ENCODE results near the gene ATG3. TPM values are rescaled to one million over a fixed set of nuclear protein-coding genes. Genes with fewer than 3 reads are reported as not detected.
A peak's percentile ranks its signal among the peaks of the same experiment; 100 is the strongest.
"Not testable (repeated sequence)": the region's sequence is repeated elsewhere in the genome, so short reads cannot be mapped to it uniquely, and the experiment has no call there.

ATG3 gene
- total RNA-seq, 1 donor from 2014 or later = 84.6 TPM

DNA sequence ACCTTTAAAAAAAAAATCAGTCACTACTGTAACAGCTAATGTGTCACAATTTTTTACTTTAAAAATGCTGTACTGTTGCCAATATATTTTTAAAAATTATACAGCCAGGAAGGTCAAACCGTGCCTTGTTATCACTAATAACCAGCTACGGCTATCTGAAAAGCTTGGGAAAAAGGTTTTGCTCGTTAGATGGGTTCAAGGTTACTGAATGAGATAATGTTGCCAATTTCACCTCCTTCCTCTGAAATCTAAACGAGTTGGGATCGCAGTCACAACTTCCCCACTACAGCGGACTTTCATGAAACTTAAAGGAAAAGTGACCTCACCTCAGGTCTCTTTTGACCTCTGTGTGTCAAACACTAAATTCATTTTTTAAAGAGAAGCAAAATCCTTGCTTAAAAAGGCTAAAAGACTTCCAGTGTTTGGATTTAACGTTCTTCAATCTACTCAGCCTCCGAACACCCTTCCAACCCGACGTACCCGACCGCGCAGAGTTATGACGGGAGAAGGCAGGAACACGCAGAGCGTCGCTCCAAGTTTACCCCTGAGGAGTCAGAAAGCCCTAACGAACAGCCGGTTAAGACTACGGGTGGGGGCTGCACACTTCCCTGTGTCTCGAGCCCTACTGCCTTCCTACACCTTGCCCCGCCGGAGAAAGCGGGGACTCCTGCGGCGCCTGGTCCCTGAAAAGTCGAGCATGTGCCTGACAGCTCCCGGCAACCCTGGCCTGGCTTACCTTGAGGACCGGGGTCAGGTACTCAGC, 860 bp downstream of the ATG3 start:
- peak; percentile 93 for DNase-seq

DNA sequence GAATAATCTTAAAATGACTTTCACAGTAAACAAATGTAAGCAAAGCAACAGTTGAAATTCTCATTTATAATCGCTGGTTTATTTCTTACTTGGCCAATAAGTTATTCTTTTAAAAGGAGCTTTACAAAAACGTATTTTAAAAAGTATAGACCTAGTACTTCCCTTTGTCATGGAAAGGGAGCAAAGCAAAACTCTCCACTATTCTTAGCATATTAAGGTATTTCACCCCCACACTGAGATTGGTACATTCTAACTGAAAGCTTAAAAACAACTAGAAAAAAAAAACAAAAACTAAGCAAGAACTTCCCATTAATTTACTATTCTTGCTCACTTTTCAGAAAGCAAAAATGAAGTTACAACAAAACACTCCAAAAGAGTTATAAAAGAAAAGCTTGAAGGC, 1.5 kb downstream of the ATG3 start:
- no peak for DNase-seq

DNA sequence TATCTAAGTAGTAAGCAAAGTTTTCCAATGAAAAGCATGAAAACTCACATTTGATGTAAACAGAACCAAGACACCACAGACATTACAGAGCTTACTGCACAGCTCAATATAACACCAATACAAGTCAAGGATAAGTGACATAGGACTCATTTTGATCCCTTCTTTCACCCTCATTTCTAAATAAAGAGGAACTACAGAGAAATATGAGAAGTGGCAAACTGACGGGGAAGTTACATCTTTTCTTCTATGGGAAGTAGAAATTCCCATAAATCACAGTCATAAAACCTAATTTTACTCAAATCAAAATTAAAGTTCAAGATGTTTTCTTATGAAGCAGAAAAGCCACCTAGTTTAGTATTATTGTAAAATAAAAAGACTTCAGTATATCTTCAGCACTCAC, 3.8 kb downstream of the ATG3 start:
- DNase-seq = no peak

DNA sequence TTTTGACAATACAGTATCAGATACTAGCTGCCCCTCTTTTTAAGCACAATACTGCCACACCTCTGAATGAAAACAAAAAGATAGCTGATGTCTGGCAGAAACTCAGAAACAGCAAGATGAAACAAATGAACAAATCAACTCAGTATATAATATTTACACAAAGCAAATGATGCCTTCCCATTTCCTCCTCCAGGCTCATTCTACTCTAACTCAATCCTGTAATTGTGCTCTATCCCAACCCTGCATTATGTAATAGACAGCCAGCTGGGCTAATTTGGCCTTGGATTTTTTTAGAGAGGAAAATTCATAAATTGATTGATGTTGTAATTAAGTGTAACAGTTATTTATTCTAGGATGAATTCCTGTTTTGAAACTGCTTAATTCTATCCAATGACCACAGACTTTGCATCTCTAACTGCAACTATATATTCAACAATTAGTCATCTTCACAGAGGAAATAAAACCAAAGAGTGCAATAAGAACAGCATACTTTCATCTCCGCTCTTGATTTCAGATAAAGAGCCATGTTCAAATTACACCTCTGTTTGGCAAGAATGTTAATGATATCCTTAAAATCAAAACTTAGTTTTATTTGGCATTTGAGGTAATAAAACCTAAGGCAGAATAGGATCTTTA, 6.1 kb downstream of the ATG3 start:
- peak; percentile 28 for DNase-seq

DNA sequence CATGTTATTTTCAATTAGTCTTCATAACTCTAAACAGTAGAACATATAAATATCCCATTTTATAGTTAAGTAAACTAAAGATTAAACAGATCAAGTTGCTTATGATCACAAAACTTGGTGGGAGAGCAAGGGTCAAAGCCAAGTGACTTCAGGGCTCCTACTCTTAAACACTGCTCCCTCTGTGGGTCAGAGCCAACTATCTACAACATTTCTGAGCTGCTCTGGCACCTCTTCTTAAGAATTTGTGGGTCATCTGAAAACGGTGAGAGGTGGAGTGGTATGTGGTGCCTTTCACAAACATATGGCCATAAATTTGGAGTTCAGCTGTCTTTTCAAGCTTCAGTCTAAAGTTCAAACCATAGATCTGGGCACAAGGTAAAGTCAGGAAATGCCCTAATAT, 10.9 kb downstream of the ATG3 start:
- no peak for DNase-seq

DNA sequence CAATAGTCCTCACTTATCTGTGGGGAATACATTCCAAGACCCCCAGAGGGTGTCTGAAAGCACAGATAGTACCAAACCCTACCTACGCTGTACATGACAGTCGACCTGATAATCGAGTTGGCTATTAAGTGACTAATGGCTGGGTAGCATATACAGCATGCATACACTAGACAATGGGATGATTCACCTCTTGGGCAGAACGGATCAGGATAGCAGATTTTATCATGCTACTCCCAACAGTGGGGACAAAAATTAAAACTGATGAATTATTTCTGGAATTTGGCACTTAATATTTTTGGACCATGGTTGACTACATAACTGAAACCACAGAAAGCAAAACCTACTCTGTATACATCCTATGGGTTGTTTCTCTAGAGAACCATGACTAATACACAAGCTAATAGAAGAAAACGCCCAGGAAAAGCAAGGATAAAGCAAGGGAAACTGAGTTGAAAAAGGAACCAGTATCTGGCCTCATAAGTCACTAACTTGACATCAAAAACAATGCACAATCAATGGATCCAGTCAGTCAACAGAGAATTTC, 15.5 kb downstream of the ATG3 start:
- peak; percentile 61 for DNase-seq

DNA sequence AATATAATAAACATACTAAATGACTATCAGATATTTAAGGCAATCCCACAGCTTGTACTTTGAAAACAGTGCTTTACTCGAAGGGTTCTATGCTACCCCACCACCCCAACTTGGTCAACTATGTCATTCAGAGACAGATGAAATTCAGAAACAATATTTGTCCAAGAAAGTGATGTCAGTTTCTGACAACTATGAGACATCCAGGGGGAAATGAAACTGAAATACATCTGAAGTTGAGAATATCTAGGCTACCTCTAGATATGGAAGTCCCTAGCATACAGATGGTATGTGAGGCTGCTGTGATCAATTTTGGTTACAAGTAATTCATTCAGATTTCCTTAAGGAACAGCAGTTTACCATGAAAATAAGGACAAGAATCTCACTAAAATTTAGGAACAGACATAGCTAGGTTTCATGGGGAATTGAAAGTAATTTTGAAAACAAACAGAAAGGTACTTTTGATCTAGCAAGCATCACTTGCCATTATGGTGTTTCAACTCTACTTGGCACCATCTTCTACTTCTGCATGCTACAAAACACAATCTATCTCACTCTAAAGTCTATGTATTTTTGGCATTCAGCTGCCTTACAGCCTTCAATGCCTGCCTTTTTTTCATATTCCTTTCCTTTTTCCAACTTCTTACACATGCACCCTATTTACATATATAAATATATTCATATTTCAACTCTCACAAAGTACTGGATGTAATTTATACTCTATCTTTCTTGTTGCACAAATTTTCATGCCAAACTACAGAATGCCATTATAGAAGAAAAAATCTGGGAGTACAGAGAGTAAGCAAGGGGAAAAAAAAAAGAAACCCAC, 21.7 kb downstream of the ATG3 start:
- no peak for DNase-seq

DNA sequence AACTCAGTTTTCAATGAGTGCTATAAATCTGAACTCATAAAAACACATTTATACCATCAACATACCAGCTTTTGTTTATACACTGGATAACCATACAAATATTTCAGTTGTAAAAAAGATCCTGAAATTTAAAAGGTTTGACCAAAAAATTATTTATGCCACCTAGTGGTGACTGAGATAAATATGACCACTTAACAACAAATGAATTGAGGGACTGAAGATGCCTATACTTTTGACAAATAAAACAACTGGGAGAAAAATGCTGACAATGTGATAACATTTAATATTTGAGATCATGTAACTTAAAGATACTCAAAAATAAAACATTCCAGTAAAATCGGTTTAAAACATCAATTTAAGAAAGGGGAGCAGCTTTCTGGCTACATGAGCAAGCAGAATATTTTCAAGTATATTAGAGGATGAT, 30.4 kb downstream of the ATG3 start:
- DNase-seq = peak; percentile 66

DNA sequence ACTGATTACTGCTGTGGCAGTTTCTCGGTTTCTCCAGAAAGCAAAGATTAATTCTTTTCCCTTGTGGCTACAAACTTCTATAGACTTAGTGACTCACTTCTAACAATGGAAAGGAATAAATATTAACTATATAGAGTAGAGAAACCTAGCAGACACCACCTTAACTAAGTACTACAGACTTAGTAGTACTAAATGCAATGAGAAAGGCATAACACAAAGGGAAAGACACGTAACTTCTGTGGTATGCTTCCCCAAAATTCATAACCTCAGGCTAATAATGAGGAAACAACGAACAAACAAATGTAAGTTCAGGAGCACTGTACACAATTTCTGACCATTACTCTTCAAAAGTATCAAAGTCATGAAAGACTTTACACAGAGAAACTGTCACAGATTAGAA, 31.2 kb downstream of the ATG3 start:
- DNase-seq = no peak

DNA sequence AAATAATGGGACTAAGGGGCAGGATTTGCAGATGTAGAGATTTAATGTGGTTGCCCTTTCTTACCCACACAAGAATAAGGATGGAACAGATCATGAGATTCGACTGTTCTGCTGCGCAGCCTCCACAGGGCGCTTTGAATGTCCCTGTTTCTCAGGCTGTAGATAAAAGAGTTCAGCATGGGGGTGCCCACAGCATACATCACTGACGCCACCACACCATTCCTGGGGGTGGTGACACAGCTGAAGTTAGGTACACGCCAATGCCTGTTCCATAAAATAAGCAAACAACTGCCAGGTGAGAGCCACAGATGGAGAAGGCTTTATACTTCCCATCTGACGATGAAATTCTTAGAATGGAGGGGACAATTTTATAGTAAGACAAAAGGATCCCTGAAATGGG, 37.6 kb downstream of the ATG3 start:
- not testable (repeated sequence) for DNase-seq

DNA sequence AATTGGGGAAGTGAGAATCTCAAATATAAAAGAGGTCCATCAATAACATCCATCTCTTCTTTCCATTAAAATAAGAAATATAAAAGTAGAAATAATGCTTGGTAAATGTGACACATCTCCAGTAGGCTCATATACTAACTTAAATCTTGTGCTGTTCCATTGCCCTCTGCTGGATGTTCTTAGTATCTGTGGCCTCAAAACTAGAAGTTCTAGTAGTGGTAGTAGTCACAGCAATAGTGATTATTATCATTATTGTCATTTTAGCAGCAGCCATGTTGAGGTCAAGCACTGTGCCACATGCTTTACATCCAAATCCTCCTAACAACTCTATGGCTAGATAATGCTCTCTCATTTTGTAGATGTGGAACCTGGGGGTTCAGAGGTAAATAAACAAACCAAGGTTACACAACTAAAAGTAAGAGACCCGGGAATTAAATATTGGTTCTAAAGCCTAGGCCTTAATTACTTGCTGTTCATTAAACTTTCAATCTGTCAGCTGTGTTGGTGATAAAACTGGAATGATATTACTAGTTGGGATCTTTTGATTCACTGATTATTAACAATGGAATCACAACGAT, 42.2 kb downstream of the ATG3 start:
- peak; percentile 82 for DNase-seq

DNA sequence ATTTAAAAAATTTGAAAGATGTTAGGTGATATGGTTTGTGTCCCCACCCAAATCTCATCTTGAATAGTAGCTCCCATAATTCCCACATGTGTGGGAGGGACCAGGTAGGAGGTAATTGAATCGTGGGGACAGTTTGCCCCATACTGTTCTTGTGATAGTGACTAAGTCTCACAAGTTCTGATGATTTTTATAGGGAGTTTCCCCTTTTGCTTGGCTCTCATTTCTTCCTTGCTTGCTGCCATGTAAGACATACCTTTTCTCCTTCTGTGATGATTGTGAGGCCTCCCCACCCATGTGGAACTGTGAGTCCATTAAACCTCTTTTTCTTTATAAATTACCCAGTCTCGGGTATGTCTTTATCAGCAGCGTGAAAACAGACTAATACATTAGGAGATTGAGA, 42.8 kb downstream of the ATG3 start:
- not testable (repeated sequence) for DNase-seq

DNA sequence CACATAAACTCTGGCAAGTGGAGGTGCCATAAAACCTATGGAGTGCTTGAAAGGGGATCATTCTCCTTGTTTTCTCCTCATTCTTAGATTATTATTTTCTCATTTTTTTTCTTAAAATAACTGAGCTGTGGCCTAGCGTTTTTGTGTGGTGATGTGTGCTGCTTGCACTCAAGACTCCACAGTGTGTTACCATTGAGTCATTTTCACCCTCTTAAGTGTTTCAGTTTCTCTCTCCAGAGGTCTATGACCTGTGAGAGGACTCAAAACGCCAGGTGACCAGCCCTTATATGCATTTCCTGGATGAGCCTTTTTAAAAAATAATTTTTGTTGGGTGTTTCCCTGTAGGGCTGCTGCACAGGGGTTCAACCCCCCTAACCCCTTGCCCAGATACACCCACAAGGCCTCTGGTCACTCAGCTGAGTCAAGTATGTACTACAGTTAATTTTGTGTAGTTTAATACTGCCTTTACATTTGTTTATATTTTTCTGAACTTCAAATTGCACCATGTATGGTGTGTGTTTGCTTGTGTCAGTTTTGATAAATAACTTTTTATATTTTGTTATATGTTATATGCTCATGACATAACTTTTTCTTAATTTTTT, 47.1 kb downstream of the ATG3 start:
- no peak for DNase-seq

DNA sequence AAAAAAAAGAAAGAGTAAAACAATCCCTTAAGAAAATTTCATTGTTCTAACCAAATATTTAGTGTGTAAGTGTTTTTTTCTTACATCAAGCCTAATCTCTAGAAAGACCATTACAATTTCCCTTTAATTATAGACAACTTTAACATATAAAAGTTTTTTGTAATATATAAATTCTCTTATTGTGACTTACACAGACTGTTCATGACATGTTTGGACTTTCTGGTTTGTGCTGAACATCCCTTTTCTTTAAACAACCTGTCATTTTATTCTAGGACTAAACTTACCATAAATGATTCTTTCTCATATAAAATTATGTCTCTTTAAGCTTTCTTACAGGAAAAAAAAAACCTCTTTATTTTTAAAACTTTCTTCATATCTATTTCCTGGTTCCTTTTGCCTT, 49.4 kb downstream of the ATG3 start:
- no peak for DNase-seq

DNA sequence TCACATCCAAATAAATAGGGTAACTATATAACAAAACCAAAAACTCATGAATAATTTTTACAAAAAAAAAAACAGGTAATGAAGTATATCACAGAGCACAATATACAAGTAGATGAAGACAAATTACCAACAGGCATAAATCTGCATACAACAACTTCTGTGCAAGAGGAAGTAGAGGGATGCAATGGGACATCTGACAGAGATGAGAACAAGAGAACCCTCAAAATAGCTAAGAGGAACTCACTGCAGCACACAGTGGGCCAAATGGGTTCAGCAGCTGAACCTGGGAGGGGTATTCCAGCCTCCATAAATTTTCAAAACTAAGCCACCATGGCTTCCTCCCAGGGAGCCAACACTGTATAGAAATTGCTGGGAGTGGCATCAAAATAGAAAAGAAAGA, 52.9 kb downstream of the ATG3 start:
- DNase-seq = no peak

DNA sequence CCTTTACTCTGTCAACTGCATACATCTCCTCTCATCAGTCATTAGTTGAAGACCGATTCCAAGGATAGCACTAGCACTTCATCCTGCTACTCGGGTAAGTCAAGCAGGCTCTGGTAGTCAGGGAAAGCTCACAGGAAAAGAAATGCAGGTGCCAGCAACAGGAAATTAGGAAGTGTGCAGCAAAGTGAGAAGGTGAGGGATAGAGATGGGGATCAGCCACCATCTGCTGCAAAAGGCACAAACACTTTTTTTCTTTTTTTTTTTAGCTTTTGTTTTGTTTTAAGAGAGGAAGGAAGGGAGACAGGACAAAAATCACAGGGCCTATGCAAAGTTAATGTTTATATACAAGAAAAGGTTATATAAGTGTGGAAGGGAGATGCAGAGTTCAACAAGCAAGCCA, 53.5 kb downstream of the ATG3 start:
- DNase-seq = peak; percentile 43

DNA sequence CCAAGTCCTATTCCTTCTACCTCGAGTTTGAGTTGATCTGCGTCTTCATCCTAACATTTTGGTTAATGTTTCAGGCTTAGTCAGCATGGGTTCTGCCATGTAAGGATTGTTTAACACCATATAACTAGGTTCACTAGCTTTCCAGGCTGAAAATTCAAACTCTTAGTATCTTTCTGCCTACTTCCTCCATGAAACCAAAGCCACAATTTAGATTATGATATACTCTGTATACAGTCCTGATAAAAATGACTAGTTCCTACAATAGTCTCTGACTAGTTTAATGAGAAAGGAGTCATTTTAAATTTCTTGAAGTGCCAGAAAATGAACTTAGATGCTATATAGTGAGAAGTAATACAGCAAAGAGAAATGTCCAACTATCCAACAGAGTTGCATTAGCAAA, 55.9 kb downstream of the ATG3 start:
- no peak for DNase-seq

DNA sequence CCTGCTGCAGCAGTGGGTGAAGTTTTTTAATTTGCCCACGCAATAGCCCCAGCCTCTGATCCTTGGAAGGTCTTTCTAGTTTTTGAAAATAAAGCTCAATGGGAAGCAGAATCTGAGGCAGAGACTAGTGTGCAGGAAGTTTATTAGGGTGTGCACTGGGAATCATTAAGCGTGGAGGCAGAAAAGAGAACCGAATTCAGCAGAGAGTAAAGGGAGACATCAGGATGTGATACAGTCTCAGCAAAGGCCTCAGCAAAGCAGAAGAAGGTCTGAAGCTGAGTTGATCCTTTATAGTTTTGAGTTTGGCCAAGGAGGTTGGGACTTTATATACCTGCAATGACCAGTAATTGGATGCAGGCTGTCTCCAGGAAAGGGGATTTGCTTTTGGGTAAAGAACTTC, 57.6 kb downstream of the ATG3 start:
- no peak for DNase-seq

DNA sequence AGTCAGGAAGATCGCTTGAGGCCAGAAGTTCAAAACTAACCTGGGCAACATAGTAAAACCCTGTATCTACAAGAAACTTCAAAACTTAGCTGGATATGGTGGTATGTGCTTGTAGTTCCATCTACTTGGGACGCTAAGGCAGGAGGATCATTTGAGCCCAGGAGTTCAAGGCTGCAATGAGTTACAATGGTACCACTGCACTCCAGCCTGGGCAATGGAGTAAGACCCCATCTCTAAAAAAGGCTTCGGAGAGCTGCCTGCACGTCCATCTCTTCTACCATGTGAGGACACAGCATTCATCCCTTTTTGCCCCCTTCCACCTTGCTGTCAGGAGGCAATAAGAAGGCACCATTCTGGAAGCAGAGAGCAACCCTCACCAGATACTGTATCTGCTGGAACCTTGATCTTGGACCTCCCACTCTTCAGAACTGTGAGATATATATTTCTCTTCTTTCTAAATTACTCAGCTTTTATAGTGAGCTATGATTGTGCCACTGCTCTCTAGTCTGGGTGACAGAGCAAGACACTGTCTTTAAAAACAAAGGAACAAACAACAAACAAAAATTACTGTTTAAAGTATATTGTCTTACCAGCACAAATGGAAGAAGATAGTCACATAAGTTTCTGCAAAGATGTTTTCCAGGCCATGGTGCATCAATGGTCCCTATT, 58.3 kb downstream of the ATG3 start:
- no peak for DNase-seq

DNA sequence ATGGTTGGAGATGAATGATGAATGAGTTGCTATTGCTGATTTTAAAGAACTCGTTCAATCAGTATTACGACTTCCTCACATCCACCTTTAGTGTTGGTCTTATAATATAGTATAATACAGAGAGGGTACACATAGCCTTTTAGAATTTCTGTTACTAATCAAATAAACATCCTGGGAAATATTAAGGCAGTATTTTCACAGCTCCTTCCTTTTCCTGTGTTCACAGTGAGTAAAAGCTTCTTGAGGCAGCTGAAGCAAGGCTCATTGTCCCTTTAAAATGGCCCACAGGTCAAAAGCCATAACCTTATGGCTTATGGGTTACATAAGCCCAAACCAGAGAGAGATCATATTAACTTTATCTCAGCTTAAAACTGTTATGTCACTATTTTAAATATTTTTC, 61.1 kb downstream of the ATG3 start:
- DNase-seq = peak; percentile 82

DNA sequence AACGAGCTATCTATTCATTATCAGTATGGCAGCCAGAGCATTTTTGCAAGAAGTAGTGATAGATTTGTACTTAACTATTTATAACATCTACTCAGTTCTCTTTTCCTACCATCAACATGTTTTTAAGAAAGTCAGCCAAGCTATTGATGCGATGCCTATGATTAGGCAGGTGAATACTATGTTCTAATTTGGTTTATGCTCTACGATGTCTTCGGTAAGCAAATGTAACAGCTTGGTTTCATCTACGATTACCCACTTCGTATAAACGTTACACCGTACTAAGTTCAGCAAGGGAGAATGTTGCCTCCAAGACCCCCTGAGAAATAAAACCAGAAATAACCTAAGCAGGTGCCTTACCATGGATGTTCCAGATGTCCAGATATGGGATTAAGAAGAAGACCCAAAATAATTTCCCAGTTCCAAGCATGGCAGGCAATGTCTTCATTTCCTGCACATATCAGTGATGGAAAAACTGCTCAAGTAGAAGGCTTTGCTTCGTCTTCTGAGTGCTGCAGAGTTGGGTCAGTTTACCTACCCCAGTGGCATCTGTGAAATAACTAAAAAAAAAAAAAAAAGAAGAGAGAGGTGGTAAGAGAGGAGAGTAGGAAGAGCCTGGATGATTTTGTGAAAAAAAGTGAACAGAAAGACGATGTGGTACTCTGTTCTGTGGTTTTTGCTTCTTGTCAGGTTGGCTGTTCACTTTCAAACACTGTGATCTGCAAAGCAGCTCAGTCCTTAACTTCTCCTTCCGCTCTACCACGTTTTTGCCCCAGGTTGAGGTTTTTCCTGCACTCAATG, 62.6 kb downstream of the ATG3 start, which contains the start of gene BTLA:
BTLA (minus strand) TSS at position 559 of the 798 bp plus-strand sequence; CDS start at position 445, 114 bp downstream.
- no peak for DNase-seq

Data from dermis blood vessel endothelial cell (primary cell).